ENCODE results near the gene FKBP1A. TPM values are rescaled to one million over a fixed set of nuclear protein-coding genes. Genes with fewer than 3 reads are reported as not detected.

The FKBP1A gene
- total and polyA plus RNA-seq, 7 donors, result 71.7 to 515 (median 118) TPM

DNA sequence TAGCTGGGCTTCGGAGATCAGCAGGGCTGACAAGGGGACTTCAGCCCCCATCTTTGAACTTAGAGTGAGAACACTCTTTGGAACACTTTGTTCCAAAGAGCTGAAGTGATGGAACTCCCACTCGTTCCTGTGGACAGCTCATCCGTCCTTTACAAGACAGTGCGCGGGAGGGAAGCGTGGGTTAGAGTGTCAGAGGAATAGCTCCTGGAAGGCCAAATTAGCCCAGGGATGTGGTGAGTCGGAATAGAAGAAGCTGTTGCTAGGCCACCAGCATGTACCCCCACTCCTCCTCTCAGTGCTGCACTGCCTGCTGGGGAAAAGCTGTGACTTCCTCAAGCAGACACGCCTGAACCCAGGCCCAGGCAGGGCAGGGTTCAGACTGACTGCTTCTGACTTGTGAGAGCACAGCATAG is 65.6 kb downstream of the FKBP1A start:
- intact Hi-C loops (cut with DNase I), result loop anchor here (2.0 kb wide), 1 partner anchor 56 kb away; no protein-coding TSS in a partner anchor
- Histone ChIP-seq H3K4me3 (no peak overlapping the region), H3K9me3 (no peaks in the 10 kb centered on the region), H3K27ac (peak overlapping the region; percentile 97 to 99 (median 98)), H3K4me1 (peaks cover 0 to 51% (median 49%) of the 10 kb centered on the region in 4 donors), H3K36me3 (no peaks in the 10 kb centered on the region), H3K27me3 (no peaks in the 10 kb centered on the region)
- TF ChIP-seq, protein P1, sequence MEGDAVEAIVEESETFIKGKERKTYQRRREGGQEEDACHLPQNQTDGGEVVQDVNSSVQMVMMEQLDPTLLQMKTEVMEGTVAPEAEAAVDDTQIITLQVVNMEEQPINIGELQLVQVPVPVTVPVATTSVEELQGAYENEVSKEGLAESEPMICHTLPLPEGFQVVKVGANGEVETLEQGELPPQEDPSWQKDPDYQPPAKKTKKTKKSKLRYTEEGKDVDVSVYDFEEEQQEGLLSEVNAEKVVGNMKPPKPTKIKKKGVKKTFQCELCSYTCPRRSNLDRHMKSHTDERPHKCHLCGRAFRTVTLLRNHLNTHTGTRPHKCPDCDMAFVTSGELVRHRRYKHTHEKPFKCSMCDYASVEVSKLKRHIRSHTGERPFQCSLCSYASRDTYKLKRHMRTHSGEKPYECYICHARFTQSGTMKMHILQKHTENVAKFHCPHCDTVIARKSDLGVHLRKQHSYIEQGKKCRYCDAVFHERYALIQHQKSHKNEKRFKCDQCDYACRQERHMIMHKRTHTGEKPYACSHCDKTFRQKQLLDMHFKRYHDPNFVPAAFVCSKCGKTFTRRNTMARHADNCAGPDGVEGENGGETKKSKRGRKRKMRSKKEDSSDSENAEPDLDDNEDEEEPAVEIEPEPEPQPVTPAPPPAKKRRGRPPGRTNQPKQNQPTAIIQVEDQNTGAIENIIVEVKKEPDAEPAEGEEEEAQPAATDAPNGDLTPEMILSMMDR (IDR thresholded peaks at IDR 0.05), result no peak
- TF ChIP-seq EP300 (IDR thresholded peaks at IDR 0.05) (no peak), POLR2AphosphoS5 (IDR thresholded peaks at IDR 0.05) (peak in 2 of 4 donors; percentile 15 to 35), POLR2A (IDR thresholded peaks at IDR 0.05) (no peak)
- peak; percentile 66 for DNase-seq
- 71 to 81% methylated on average over 8 of the region's 8 CpGs for WGBS, 2 donors

DNA sequence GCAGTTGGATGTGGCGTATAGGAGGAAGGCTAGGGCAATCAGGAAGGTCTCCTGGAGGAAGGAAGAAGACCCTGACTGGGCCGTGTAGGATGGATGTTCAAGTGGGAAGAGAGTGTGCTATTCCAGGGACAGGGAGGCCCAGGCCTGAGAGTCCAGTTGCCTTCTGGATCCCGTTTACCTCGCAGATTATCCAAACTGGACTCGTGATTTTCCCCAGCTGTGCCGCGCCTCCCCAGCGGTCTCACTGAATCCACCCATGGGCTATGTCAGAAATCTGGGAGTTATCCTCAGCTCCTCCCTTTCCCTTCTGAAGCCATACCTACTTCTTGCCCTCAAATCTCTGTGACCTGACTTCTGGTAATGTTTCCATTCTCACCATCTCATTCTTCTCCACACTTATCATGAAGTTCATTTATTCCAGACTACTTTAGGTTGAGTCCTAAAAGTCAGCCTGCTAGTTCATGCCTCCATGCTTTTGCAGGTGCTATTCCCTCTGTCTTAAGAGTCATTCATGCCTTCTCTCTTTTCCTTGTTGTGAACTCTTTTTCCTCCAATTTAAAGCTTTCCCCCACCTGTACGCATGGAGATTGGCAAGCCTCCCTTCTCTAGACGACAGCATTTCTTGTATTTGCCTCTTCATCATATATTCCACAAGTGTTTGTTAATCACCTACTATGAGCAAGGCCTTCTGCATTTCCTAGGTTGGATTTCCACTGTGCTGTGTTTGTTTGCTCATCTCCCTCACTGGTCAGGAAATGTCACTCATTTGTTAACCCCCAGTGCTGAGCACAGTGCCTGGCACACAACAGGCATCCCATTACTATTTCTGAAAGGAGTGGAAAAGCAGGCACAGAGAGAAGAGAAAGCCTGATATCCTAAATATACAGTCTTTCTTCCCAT is 66.6 kb downstream of the FKBP1A start:
- Histone ChIP-seq H3K36me3 (no peaks in the 10 kb centered on the region), H3K27ac (peak overlapping the region; percentile 97 to 99 (median 98)), H3K27me3 (no peaks in the 10 kb centered on the region), H3K9me3 (no peaks in the 10 kb centered on the region), H3K4me1 (peaks cover 0 to 51% (median 49%) of the 10 kb centered on the region in 4 donors), H3K4me3 (peak overlapping the region; percentile 87 to 90 (median 89))
- DNase-seq, result peak; percentile 73
- 27 to 43% methylated on average over 10 of the region's 10 CpGs for WGBS, 2 donors
- intact Hi-C loops (cut with DNase I), result loop anchor here (2.0 kb wide), 1 partner anchor 57 kb away; no protein-coding TSS in a partner anchor
- TF ChIP-seq POLR2A (IDR thresholded peaks at IDR 0.05), result peak in 1 of 2 donors; percentile 15
- no peak for TF ChIP-seq POLR2AphosphoS5 (IDR thresholded peaks at IDR 0.05)
- TF ChIP-seq EP300 (IDR thresholded peaks at IDR 0.05), result no peak

DNA sequence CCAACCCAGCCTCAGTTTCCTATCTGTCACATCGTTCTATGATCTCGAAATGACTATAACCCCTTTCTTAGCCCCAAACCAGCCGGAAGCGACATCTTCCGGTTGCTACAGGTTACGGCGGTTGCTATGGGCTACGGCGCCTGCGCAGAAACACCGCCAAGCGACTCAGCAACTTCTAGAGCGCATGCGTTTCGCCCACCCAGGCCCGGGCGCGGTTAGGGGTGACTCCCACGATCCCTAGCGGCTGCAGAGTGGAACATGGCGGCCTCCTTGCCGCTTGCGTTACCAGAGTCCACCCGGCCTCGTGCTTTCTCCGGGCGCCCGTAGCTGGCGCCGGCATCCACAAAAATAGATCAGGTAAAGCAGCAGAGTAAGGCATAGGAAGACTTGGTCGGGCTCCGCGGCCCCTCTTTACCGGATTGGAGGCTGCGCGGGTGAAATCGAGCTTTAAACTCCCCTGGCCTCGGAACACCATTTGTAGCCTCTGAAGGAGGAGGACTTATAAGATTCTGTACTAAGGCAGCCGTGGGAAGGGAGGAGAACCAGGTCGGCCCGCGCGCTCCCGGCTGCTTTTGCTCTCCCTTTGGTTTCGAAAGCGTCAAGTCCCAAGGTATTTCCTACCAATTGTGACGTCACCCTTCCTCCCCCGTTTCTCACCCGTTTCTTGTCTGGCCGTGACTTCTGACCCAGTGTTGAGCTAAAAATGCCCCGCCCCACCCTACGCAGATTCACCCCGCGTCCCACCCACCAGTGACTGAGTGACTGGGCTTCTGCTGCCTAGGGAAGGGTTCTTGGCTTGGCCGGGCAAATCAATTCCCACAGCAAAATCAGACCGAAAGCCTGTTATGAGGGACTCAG is 67.5 kb downstream of the FKBP1A start:
- WGBS, 2 donors, result 0 to 1% methylated on average over 56 of the region's 56 CpGs
- Histone ChIP-seq H3K4me1 (peaks cover 0 to 49% (median 47%) of the 10 kb centered on the region in 4 donors), H3K4me3 (peak overlapping the region; percentile 87 to 90 (median 89)), H3K9me3 (no peaks in the 10 kb centered on the region), H3K36me3 (no peaks in the 10 kb centered on the region), H3K27me3 (no peaks in the 10 kb centered on the region), H3K27ac (peak overlapping the region; percentile 97 to 99 (median 98))
- intact Hi-C loops (cut with DNase I), result loop anchor here (1.0 to 2.0 kb wide), 4 partner anchors 57 to 141 kb away; partner anchors contain the start of genes FKBP1A, NSFL1C and SNPH
- DNase-seq, result peak; percentile 99
- TF ChIP-seq POLR2A (IDR thresholded peaks at IDR 0.05) (peak; percentile 83 to 89), EP300 (IDR thresholded peaks at IDR 0.05) (peak in 1 of 4 donors; percentile 79), POLR2AphosphoS5 (IDR thresholded peaks at IDR 0.05) (peak; percentile 89 to 96 (median 94))
- TF ChIP-seq, protein P1 (IDR thresholded peaks at IDR 0.05), result peak in 3 of 4 experiments; percentile 27 to 43 (median 33)

DNA sequence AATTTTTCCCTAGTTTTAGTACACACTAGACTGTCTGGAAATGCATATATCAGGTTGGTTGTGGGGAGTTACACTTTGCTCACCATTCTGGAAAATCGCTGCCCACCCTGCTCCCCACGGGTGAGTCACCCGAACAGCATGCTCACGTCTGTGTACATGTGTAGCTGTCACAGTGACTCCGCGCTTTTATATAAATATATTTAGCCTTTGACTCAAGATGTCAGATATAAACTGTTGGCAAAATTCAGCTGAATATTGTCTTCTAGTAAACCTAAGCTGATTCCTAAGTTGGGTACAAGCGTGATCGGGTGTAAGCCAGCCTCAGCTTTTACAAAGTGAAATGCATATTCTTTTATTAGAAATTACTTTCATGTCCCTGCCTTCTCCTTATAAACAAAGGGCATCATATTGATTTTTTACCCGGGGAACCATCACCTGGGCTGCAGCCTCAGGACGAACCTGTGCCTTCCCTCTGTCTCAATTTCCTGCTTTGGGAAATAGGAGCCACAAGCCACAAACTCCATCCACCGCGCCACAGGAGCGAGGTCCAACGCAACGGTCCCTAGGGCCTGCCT is 68.2 kb downstream of the FKBP1A start:
- intact Hi-C loops (cut with DNase I), result loop anchor here (1.0 to 2.0 kb wide), 3 partner anchors 58 to 142 kb away; partner anchors contain the start of genes FKBP1A, NSFL1C and SNPH
- peak overlapping the region; percentile 97 to 99 (median 98) for H3K27ac ChIP-seq
- TF ChIP-seq POLR2AphosphoS5 (IDR thresholded peaks at IDR 0.05) (peak in 1 of 4 donors; percentile 26), EP300 (IDR thresholded peaks at IDR 0.05) (no peak)
- no peaks in the 10 kb centered on the region for H3K9me3 ChIP-seq
- H3K27me3 ChIP-seq, result no peaks in the 10 kb centered on the region
- peak overlapping the region; percentile 87 to 90 (median 89) for H3K4me3 ChIP-seq
- DNase-seq, result peak; percentile 60
- H3K36me3 ChIP-seq, result no peaks in the 10 kb centered on the region
- peaks cover 0 to 46% (median 41%) of the 10 kb centered on the region in 4 donors for H3K4me1 ChIP-seq
- 29 to 32% methylated on average over 15 of the region's 15 CpGs for WGBS, 2 donors

All from sigmoid colon (tissue), 7 donors.